Measurements from ENCODE around the gene KCNC1. TPM values are rescaled to one million over a fixed set of nuclear protein-coding genes. Genes with fewer than 3 reads are reported as not detected.

The KCNC1 gene
- total and polyA plus RNA-seq, 9 of the 15 experiments (the other 6 are each of a cell fraction or from before 2014, with no cell fraction given), result 0.05 to 0.08 TPM; not detected in 7

GRCh38 chr11:17691976-17692375 is 42.6 kb upstream of the KCNC1 start (continued):
- TF ChIP-seq NKRF (IDR thresholded peaks at IDR 0.05; ENCODE audit: borderline replicate concordance) (no peak), ZNF23 (CRISPR knock-in tag; IDR thresholded peaks at IDR 0.05) (no peak), GTF2F1 (IDR thresholded peaks at IDR 0.05; ENCODE audit: low read depth, low read length) (no peak), DNMT1 (IDR thresholded peaks at IDR 0.05) (no peak), XRCC3 (IDR thresholded peaks at IDR 0.05) (no peak), ZBED1 (IDR thresholded peaks at IDR 0.05) (no peak), RB1 (IDR thresholded peaks at IDR 0.05; ENCODE audit: low read depth) (no peak), ZNF41 (CRISPR knock-in tag; conservative IDR thresholded peaks at IDR 0.05) (no peak), ZBTB5 (IDR thresholded peaks at IDR 0.05) (no peak), HDAC3 (IDR thresholded peaks at IDR 0.05; ENCODE audit: borderline replicate concordance, partially characterized antibody) (no peak), E2F5 (CRISPR knock-in tag; IDR thresholded peaks at IDR 0.05) (no peak), ZBTB33 (CRISPR knock-in tag; IDR thresholded peaks at IDR 0.05) (no peak), GABPB2 (CRISPR knock-in tag; conservative IDR thresholded peaks at IDR 0.05) (no peak), U2AF1 (optimal IDR thresholded peaks at IDR 0.05; ENCODE audit: low read depth, low read length) (no peak)
- TF ChIP-seq, protein P1, sequence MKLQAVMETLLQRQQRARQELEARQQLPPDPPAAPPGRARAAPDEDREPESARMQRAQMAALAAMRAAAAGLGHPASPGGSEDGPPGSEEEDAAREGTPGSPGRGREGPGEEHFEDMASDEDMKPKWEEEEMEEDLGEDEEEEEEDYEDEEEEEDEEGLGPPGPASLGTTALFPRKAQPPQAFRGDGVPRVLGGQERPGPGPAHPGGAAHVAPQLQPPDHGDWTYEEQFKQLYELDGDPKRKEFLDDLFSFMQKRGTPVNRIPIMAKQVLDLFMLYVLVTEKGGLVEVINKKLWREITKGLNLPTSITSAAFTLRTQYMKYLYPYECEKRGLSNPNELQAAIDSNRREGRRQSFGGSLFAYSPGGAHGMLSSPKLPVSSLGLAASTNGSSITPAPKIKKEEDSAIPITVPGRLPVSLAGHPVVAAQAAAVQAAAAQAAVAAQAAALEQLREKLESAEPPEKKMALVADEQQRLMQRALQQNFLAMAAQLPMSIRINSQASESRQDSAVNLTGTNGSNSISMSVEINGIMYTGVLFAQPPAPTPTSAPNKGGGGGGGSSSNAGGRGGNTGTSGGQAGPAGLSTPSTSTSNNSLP (IDR thresholded peaks at IDR 0.05; ENCODE audit: borderline replicate concordance, low read depth, low read length), result no peak
- TF ChIP-seq, protein P2, sequence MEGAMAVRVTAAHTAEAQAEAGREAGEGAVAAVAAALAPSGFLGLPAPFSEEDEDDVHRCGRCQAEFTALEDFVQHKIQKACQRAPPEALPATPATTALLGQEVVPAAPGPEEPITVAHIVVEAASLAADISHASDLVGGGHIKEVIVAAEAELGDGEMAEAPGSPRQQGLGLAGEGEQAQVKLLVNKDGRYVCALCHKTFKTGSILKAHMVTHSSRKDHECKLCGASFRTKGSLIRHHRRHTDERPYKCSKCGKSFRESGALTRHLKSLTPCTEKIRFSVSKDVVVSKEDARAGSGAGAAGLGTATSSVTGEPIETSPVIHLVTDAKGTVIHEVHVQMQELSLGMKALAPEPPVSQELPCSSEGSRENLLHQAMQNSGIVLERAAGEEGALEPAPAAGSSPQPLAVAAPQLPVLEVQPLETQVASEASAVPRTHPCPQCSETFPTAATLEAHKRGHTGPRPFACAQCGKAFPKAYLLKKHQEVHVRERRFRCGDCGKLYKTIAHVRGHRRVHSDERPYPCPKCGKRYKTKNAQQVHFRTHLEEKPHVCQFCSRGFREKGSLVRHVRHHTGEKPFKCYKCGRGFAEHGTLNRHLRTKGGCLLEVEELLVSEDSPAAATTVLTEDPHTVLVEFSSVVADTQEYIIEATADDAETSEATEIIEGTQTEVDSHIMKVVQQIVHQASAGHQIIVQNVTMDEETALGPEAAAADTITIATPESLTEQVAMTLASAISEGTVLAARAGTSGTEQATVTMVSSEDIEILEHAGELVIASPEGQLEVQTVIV (CRISPR knock-in tag; IDR thresholded peaks at IDR 0.05; ENCODE audit: borderline replicate concordance), result no peak
- TF ChIP-seq, protein P3, sequence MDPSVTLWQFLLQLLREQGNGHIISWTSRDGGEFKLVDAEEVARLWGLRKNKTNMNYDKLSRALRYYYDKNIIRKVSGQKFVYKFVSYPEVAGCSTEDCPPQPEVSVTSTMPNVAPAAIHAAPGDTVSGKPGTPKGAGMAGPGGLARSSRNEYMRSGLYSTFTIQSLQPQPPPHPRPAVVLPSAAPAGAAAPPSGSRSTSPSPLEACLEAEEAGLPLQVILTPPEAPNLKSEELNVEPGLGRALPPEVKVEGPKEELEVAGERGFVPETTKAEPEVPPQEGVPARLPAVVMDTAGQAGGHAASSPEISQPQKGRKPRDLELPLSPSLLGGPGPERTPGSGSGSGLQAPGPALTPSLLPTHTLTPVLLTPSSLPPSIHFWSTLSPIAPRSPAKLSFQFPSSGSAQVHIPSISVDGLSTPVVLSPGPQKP (CRISPR knock-in tag; IDR thresholded peaks at IDR 0.05), result no peak

Data from K562 (cell line).